ENCODE data around the gene TDRD15. TPM values are rescaled to one million over a fixed set of nuclear protein-coding genes. Genes with fewer than 3 reads are reported as not detected.

The TDRD15 gene
- total and polyA plus RNA-seq, 2 of the 13 experiments (the other 11 are each of a cell fraction or from before 2014, with no cell fraction given): 0.12 to 0.29 TPM

GRCh38 chr2:21135585-21135984, 11.8 kb downstream of the TDRD15 start (continued):
- TF ChIP-seq, protein P1, sequence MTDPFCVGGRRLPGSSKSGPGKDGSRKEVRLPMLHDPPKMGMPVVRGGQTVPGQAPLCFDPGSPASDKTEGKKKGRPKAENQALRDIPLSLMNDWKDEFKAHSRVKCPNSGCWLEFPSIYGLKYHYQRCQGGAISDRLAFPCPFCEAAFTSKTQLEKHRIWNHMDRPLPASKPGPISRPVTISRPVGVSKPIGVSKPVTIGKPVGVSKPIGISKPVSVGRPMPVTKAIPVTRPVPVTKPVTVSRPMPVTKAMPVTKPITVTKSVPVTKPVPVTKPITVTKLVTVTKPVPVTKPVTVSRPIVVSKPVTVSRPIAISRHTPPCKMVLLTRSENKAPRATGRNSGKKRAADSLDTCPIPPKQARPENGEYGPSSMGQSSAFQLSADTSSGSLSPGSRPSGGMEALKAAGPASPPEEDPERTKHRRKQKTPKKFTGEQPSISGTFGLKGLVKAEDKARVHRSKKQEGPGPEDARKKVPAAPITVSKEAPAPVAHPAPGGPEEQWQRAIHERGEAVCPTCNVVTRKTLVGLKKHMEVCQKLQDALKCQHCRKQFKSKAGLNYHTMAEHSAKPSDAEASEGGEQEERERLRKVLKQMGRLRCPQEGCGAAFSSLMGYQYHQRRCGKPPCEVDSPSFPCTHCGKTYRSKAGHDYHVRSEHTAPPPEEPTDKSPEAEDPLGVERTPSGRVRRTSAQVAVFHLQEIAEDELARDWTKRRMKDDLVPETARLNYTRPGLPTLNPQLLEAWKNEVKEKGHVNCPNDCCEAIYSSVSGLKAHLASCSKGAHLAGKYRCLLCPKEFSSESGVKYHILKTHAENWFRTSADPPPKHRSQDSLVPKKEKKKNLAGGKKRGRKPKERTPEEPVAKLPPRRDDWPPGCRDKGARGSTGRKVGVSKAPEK (CRISPR knock-in tag; IDR thresholded peaks at IDR 0.05; ENCODE audit: borderline replicate concordance): no peak
- no peak for TF ChIP-seq ZNF75D (CRISPR knock-in tag; IDR thresholded peaks at IDR 0.05; ENCODE audit: borderline replicate concordance)
- TF ChIP-seq TP53 (CRISPR knock-in tag; conservative IDR thresholded peaks at IDR 0.05): no peak
- no peak for TF ChIP-seq ZNF468 (CRISPR knock-in tag; IDR thresholded peaks at IDR 0.05)
- no peak for TF ChIP-seq CC2D1A (CRISPR knock-in tag; IDR thresholded peaks at IDR 0.05)
- no peak for TF ChIP-seq DDIT3 (CRISPR knock-in tag; IDR thresholded peaks at IDR 0.05)

- no TSS peak for BruUV-seq (replicated peaks)
- CTCF ChIA-PET (ENCODE audit: low intra/inter-chr PET ratio, low total read pairs): no interaction called here
- H3K4me3 ChIP-seq (replicated peaks in 1 of 3; ENCODE audit: insufficient read depth in 1 of 3, low read depth in 2 of 3, low read length in 3 of 3): no peak overlapping the region
- WGBS (ENCODE audit: low lambda C conversion rate): 29% methylated on average over 2 of the region's 2 CpGs
- no peaks in the 10 kb centered on the region for H3K36me3 ChIP-seq (replicated peaks in 1 of 2; ENCODE audit: control insufficient read depth in 1 of 2, insufficient read depth in 2 of 2, low read length in 2 of 2)
- no peaks in the 10 kb centered on the region for H3K4me1 ChIP-seq (ENCODE audit: insufficient read depth, low read length)
- intact Hi-C loops (cut with micrococcal nuclease; ENCODE audit: unreplicated experiment) (no loop called here), in situ Hi-C loops (cut with HindIII; ENCODE audit: extremely low pct_ligation_motif_present, low pct_unique_long_range_greater_than_20kb) (no loop called here)
- POLR2A ChIA-PET: no interaction called here
- no peaks in the 10 kb centered on the region for H3K79me2 ChIP-seq (ENCODE audit: insufficient read depth, low read length)
- H2AFZ ChIP-seq (ENCODE audit: low read length): no peak overlapping the region
- no peaks in the 10 kb centered on the region for H3K27me3 ChIP-seq (ENCODE audit: control insufficient read depth in 1 of 2, insufficient read depth in 2 of 2, low read length in 2 of 2)
- FAIRE-seq: no peak
- no peaks in the 10 kb centered on the region for H3K9me3 ChIP-seq (ENCODE audit: low read length)
- no peak overlapping the region for H3K9ac ChIP-seq (ENCODE audit: insufficient read depth, low read depth, low read length)
- no peak for ATAC-seq
- H3K4me2 ChIP-seq (ENCODE audit: low read depth, low read length): no peak overlapping the region
- H3K27ac ChIP-seq (ENCODE audit: extremely low read length, insufficient read depth, low read length): no peak overlapping the region
- DNase-seq (ENCODE audit: low spot score): no peak
- H4K20me1 ChIP-seq (ENCODE audit: insufficient read depth, low read length): no peaks in the 10 kb centered on the region
- TF ChIP-seq FOXA3 (CRISPR knock-in tag; IDR thresholded peaks at IDR 0.05) (no peak), HES4 (CRISPR knock-in tag; IDR thresholded peaks at IDR 0.05; ENCODE audit: borderline replicate concordance) (no peak), AHDC1 (CRISPR knock-in tag; IDR thresholded peaks at IDR 0.05; ENCODE audit: borderline replicate concordance) (no peak), SKIL (CRISPR knock-in tag; IDR thresholded peaks at IDR 0.05; ENCODE audit: borderline replicate concordance) (no peak)
- TF ChIP-seq, protein P2, sequence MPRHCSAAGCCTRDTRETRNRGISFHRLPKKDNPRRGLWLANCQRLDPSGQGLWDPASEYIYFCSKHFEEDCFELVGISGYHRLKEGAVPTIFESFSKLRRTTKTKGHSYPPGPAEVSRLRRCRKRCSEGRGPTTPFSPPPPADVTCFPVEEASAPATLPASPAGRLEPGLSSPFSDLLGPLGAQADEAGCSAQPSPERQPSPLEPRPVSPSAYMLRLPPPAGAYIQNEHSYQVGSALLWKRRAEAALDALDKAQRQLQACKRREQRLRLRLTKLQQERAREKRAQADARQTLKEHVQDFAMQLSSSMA (CRISPR knock-in tag; IDR thresholded peaks at IDR 0.05): no peak
Measured at GRCh38 chr2:21142149-21142548, 18.4 kb downstream of the TDRD15 start.

All from HepG2 (cell line).